IMR-90 (cell line): ENCODE measurements around the gene MPC1. TPM values are rescaled to one million over a fixed set of nuclear protein-coding genes. Genes with fewer than 3 reads are reported as not detected.

Experiments
- ATAC-seq: fragments of 200-7000 bp; cut with Tn5 transposase; 2 replicates; pipeline ENCODE4 v1.9.1; 2020; ENCODE audit warnings: low read depth, mild to moderate bottlenecking, moderate library complexity
- BruUV-seq: library from RNA; stranded (reverse); fragments of 400-500 nt; replicated peaks from 2 replicates; lab custom pipeline; 2021; lab: Mats Ljungman, UMichigan
- CTCF ChIA-PET: fragments of 300-600 bp; formaldehyde crosslinking; extraction: SDS; loops from one replicate; lab custom pipeline; 2021; ENCODE audit warnings: antibody characterized with exemption; lab: Yijun Ruan, JAX
- POLR2A ChIA-PET: fragments of 300-600 bp; sonication (Branson Sonifier 250); formaldehyde crosslinking; loops from one replicate; lab custom pipeline; 2022; ENCODE audit warnings: antibody characterized with exemption; ENCODE audit not compliant: unreplicated experiment; lab: Charles Lee
- DNase-seq: peaks from one replicate; pipeline ENCODE4 v3.0.0; 2013
- H2AFZ ChIP-seq: replicated peaks from 2 replicates; pipeline ENCODE3; 2013; ENCODE audit warnings: low read length, mild to moderate bottlenecking; ENCODE audit not compliant: poor library complexity
- H2AK5ac ChIP-seq: 2 replicates; pipeline ENCODE4 v1.6.1; 2013; ENCODE audit warnings: low read depth, low read length, inconsistent platforms
- H2AK9ac ChIP-seq: replicated peaks from 2 replicates; pipeline ENCODE3; 2013; ENCODE audit warnings: mild to moderate bottlenecking, low read depth, low read length, moderate library complexity; ENCODE audit not compliant: poor library complexity
- H2BK120ac ChIP-seq: 2 replicates; pipeline ENCODE4 v1.6.1; 2013; ENCODE audit warnings: low read depth, low read length, inconsistent platforms
- H2BK15ac ChIP-seq: 3 replicates; pipeline ENCODE4 v1.6.1; 2013; ENCODE audit warnings: low read depth, low read length, inconsistent platforms
- H2BK20ac ChIP-seq: 2 replicates; pipeline ENCODE4 v1.6.1; 2013; ENCODE audit warnings: low read depth, mild to moderate bottlenecking, inconsistent platforms, low read length, moderate library complexity
- H2BK5ac ChIP-seq: 2 replicates; pipeline ENCODE4 v1.6.1; 2013; ENCODE audit warnings: mild to moderate bottlenecking, low read depth, low read length, inconsistent platforms; ENCODE audit not compliant: poor library complexity, severe bottlenecking
- H3K14ac ChIP-seq: replicated peaks from 2 replicates; pipeline ENCODE4 v1.6.1; 2013; ENCODE audit warnings: low read depth, low read length, inconsistent platforms
- H3K18ac ChIP-seq: 2 replicates; pipeline ENCODE4 v1.6.1; 2013; ENCODE audit warnings: low read depth, low read length, control low read depth
- H3K23ac ChIP-seq: 2 replicates; pipeline ENCODE4 v1.6.1; 2013; ENCODE audit warnings: low read depth, low read length, inconsistent platforms
- H3K27ac ChIP-seq: 2 replicates; pipeline ENCODE4 v1.5.1; 2013; ENCODE audit warnings: mild to moderate bottlenecking, control low read depth, low read length; ENCODE audit not compliant: insufficient read depth
- H3K27me3 ChIP-seq: 2 replicates; pipeline ENCODE4 v1.6.1; 2013; ENCODE audit warnings: low read length; ENCODE audit not compliant: control insufficient read depth, insufficient read depth
- H3K36me3 ChIP-seq: 2 replicates; pipeline ENCODE4 v1.6.1; 2013; ENCODE audit warnings: low read length, mixed read lengths; ENCODE audit not compliant: control insufficient read depth, insufficient read depth
- H3K4ac ChIP-seq: 2 replicates; pipeline ENCODE4 v1.6.1; 2013; ENCODE audit warnings: low read depth, low read length, inconsistent platforms
- H3K4me1 ChIP-seq: 2 replicates; pipeline ENCODE4 v1.6.1; 2013; ENCODE audit warnings: low read length, mixed read lengths; ENCODE audit not compliant: control insufficient read depth, insufficient read depth
- H3K4me2 ChIP-seq: 2 replicates; pipeline ENCODE4 v1.6.1; 2013; ENCODE audit warnings: low read depth, mild to moderate bottlenecking, control low read depth, low read length, moderate library complexity
- H3K4me3 ChIP-seq: 2 replicates; pipeline ENCODE4 v1.5.1; 2013; ENCODE audit warnings: low read depth, mild to moderate bottlenecking, control low read depth, low read length, moderate library complexity; ENCODE audit not compliant: insufficient read depth
- H3K56ac ChIP-seq: 2 replicates; pipeline ENCODE4 v1.6.1; 2013; ENCODE audit warnings: low read length, inconsistent platforms; ENCODE audit not compliant: insufficient read depth; ENCODE audit errors: extremely low read depth
- H3K79me1 ChIP-seq, 2 experiments: 2 replicates each; pipeline ENCODE4 v1.6.1; 2013; ENCODE audit warnings: low read length in 2 of 2, inconsistent platforms in 1 of 2, low read depth in 1 of 2
- H3K9ac ChIP-seq: 2 replicates; pipeline ENCODE4 v1.6.1; 2013; ENCODE audit warnings: low read depth, low read length, control low read depth
- H3K9me1 ChIP-seq: 2 replicates; pipeline ENCODE4 v1.6.1; 2013; ENCODE audit warnings: low read length, inconsistent platforms; ENCODE audit not compliant: insufficient read depth
- H3K9me3 ChIP-seq: 2 replicates; pipeline ENCODE4 v1.6.1; 2013; ENCODE audit warnings: low read length; ENCODE audit not compliant: control insufficient read depth, insufficient read depth
- H4K20me1 ChIP-seq: 2 replicates; pipeline ENCODE4 v1.6.1; 2013; ENCODE audit warnings: low read length, inconsistent platforms; ENCODE audit not compliant: insufficient read depth
- H4K5ac ChIP-seq: 2 replicates; pipeline ENCODE4 v1.6.1; 2013; ENCODE audit warnings: mild to moderate bottlenecking, low read depth, low read length, control low read depth
- H4K8ac ChIP-seq, 2 experiments: 2 replicates each; pipeline ENCODE4 v1.6.1; 2013; ENCODE audit warnings: low read depth in 2 of 2, low read length in 2 of 2, control low read depth in 1 of 2, inconsistent platforms in 1 of 2
- H4K91ac ChIP-seq: 2 replicates; pipeline ENCODE4 v1.6.1; 2013; ENCODE audit warnings: low read depth, low read length, inconsistent platforms; ENCODE audit not compliant: insufficient read depth
- BHLHE40 ChIP-seq: fragments of 150-350 bp; IDR thresholded peaks from 2 replicates; pipeline ENCODE4 v1.6.1; 2016; ENCODE audit warnings: mild to moderate bottlenecking, low read depth, low read length
- CEBPB ChIP-seq: IDR thresholded peaks from 2 replicates; pipeline ENCODE4 v1.6.1; 2012; ENCODE audit warnings: low read depth, low read length, improper control_type of control experiment
- CHD1 ChIP-seq: IDR thresholded peaks from 2 replicates; pipeline ENCODE4 v1.6.1; 2012; ENCODE audit warnings: low read depth, low read length, improper control_type of control experiment
- CTCF ChIP-seq: conservative IDR thresholded peaks from 2 replicates; pipeline ENCODE4 v1.5.1; 2012; ENCODE audit warnings: mild to moderate bottlenecking, low read depth, low read length, improper control_type of control experiment
- FOS ChIP-seq: fragments of 150-350 bp; IDR thresholded peaks from 2 replicates; pipeline ENCODE4 v1.6.1; 2016; ENCODE audit warnings: low read depth, low read length
- MAFK ChIP-seq: IDR thresholded peaks from 2 replicates; pipeline ENCODE4 v1.6.1; 2012; ENCODE audit warnings: low read depth, low read length, improper control_type of control experiment
- MXI1 ChIP-seq: IDR thresholded peaks from 2 replicates; pipeline ENCODE4 v1.6.1; 2012; ENCODE audit warnings: low read depth, mild to moderate bottlenecking, low read length, moderate library complexity, borderline replicate concordance
- POLR2A ChIP-seq: IDR thresholded peaks from 2 replicates; pipeline ENCODE4 v1.6.1; 2012; ENCODE audit warnings: mild to moderate bottlenecking, low read depth, low read length
- RAD21 ChIP-seq: IDR thresholded peaks from 2 replicates; pipeline ENCODE4 v1.6.1; 2012; ENCODE audit warnings: low read length, improper control_type of control experiment
- RCOR1 ChIP-seq: IDR thresholded peaks from 2 replicates; pipeline ENCODE4 v1.6.1; 2012; ENCODE audit warnings: mild to moderate bottlenecking, low read length, improper control_type of control experiment; ENCODE audit not compliant: insufficient replicate concordance
- RFX5 ChIP-seq: IDR thresholded peaks from 2 replicates; pipeline ENCODE4 v1.8.0; 2012; ENCODE audit warnings: low read depth, mild to moderate bottlenecking, low read length, moderate library complexity
- SMC3 ChIP-seq: fragments of 150-350 bp; IDR thresholded peaks from 2 replicates; pipeline ENCODE4 v1.6.1; 2016; ENCODE audit warnings: low read depth, mild to moderate bottlenecking, antibody characterized with exemption, low read length, moderate library complexity
- WGBS, 2 experiments: methylation state at CpG; one replicate each; pipeline versions ENCODE4 v1.1.5 to v1.1.7; 2013; ENCODE audit warnings: missing lambda C conversion rate in 2 of 2; ENCODE audit not compliant: insufficient read length in 1 of 2; ENCODE audit errors: extremely low coverage in 2 of 2; 5-methylcytosine and 5-hydroxymethylcytosine counted together
- dilution Hi-C: fragments of 300-500 bp; cut with HindIII; formaldehyde crosslinking; loops from one replicate; pipeline ENCODE4 v1.14.3; 2018; ENCODE audit warnings: low sequenced_read_pairs; ENCODE audit not compliant: unreplicated experiment
- in situ Hi-C: fragments of 300-500 bp; cut with MboI; formaldehyde crosslinking; loops from 3 replicates; pipeline ENCODE4 v1.14.3; 2019; ENCODE audit warnings: low sequenced_read_pairs, inconsistent platforms, mixed read lengths
- intact Hi-C: fragments of 100-400 bp; cut with micrococcal nuclease; formaldehyde crosslinking; loops from 2 replicates; pipeline ENCODE4 v1.10.0; 2022
- polyA plus RNA-seq, 3 experiments: library from polyadenylated mRNA; depleted of rRNA; stranded (reverse); fragments of >200 nt; gene quantifications; 2 replicates each; pipeline ENCODE4 v1.2.3, GENCODE V29; 2012; ENCODE audit warnings: low replicate concordance in 1 of 3
- total RNA-seq: library from RNA; depleted of rRNA; stranded (reverse); fragments of >200 nt; gene quantifications from 2 replicates; pipeline ENCODE4 v1.2.3, GENCODE V29; 2012
- TF ChIP-seq, protein P1 (sequence below): fragments of 150-350 bp; IDR thresholded peaks from 2 replicates; pipeline ENCODE4 v1.6.1; 2016; ENCODE audit warnings: low read depth, mild to moderate bottlenecking, low read length, moderate library complexity, borderline replicate concordance
- TF ChIP-seq, protein P2 (sequence below): fragments of 150-350 bp; IDR thresholded peaks from 2 replicates; pipeline ENCODE4 v1.6.1; 2017; ENCODE audit warnings: mild to moderate bottlenecking, antibody characterized with exemption, low read length, low read depth

Gene MPC1
- total and polyA plus RNA-seq, 2 of the 4 experiments (the other 2 are of a cell fraction) = 10.9 to 12.0 TPM

GRCh38 chr6:166343150-166343487, 39.6 kb downstream of the MPC1 start:
- Histone ChIP-seq H3K27me3 (no peaks in the 10 kb centered on the region; the same call in 1 of the 2 replicates), H2AK5ac (no peak overlapping the region), H3K9me1 (peaks cover 12% of the 10 kb centered on the region), H2BK15ac (no peak overlapping the region), H3K14ac (peak overlapping the region; percentile 97), H2BK20ac (no peak overlapping the region), H3K9me3 (no peaks in the 10 kb centered on the region), H3K4me1 (no peaks in the 10 kb centered on the region; the same call in 1 of the 2 replicates), H2AFZ (peak overlapping the region; percentile 100), H2BK120ac (no peak overlapping the region), H3K56ac (peak overlapping the region; percentile 43; the same call in 1 of the 2 replicates), H2AK9ac (peak overlapping the region; percentile 97), H3K4ac (peak overlapping the region; percentile 99), H2BK5ac (no peak overlapping the region), H3K79me1 (peaks cover 10 to 43% of the 10 kb centered on the region in 2 experiments; a peak in 3 of 4 replicates), H3K4me2 (peak overlapping the region; percentile 97), H4K20me1 (peaks cover 30% of the 10 kb centered on the region), H4K8ac (peak overlapping the region; percentile 85 to 98), H3K27ac (peak overlapping the region; percentile 91; the same call in 1 of the 2 replicates), H3K23ac (peak overlapping the region; percentile 99), H4K5ac (peak overlapping the region; percentile 96), H3K4me3 (peak overlapping the region; percentile 82), H4K91ac (0 out of 2 replicates have a peak overlapping the region, but pooled peaks have one; percentile 93), H3K36me3 (peaks cover 3% of the 10 kb centered on the region), H3K18ac (no peak overlapping the region), H3K9ac (peak overlapping the region; percentile 90)
- POLR2A ChIA-PET = no interaction called here
- intact Hi-C loops = loop anchor here (2.0 kb wide), 1 partner anchor 40 kb away; the partner anchor contains the start of gene MPC1
- no peak for DNase-seq
- in situ Hi-C loops = no loop called here
- CTCF ChIA-PET = no interaction called here
- dilution Hi-C loops = no loop called here
- no TSS peak for BruUV-seq
- WGBS, 2 experiments = no CpG with 5 or more reads among the region's 3 CpGs
- no peak for ATAC-seq
- no peak for TF ChIP-seq CTCF
- TF ChIP-seq, protein P1, sequence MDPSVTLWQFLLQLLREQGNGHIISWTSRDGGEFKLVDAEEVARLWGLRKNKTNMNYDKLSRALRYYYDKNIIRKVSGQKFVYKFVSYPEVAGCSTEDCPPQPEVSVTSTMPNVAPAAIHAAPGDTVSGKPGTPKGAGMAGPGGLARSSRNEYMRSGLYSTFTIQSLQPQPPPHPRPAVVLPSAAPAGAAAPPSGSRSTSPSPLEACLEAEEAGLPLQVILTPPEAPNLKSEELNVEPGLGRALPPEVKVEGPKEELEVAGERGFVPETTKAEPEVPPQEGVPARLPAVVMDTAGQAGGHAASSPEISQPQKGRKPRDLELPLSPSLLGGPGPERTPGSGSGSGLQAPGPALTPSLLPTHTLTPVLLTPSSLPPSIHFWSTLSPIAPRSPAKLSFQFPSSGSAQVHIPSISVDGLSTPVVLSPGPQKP = no peak
- no peak for TF ChIP-seq CHD1
- TF ChIP-seq, protein P2, sequence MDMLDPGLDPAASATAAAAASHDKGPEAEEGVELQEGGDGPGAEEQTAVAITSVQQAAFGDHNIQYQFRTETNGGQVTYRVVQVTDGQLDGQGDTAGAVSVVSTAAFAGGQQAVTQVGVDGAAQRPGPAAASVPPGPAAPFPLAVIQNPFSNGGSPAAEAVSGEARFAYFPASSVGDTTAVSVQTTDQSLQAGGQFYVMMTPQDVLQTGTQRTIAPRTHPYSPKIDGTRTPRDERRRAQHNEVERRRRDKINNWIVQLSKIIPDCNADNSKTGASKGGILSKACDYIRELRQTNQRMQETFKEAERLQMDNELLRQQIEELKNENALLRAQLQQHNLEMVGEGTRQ = no peak
- no peak for TF ChIP-seq MAFK
- no peak for TF ChIP-seq POLR2A
- no peak for TF ChIP-seq RAD21
- TF ChIP-seq CEBPB = no peak
- TF ChIP-seq SMC3 = no peak
- TF ChIP-seq RFX5 = no peak
- TF ChIP-seq BHLHE40 = no peak
- no peak for TF ChIP-seq RCOR1
- TF ChIP-seq FOS = no peak
- TF ChIP-seq MXI1 = no peak
